ENCODE data around the gene TMED9. TPM values are rescaled to one million over a fixed set of nuclear protein-coding genes. Genes with fewer than 3 reads are reported as not detected.

Gene TMED9
- total RNA-seq: 146 and 176 TPM in 2 replicates
- 228 and 317 TPM in 2 replicates for polyA plus RNA-seq

GRCh38 chr5:177592010-177592834 is at the start of gene TMED9:
TSS of gene TMED9 (plus strand) at chr5:177592203. CDS start at chr5:177592215, 12 bp downstream.
- no peak for TF ChIP-seq CTCF (IDR thresholded peaks at IDR 0.05; ENCODE audit: low read depth, low read length)
- peak within 1 kb of the TSS; percentile 80 for H3K27ac ChIP-seq
- H3K4me1 ChIP-seq (ENCODE audit: low read depth): no peaks in the 10 kb centered on the region
- H3K27me3 ChIP-seq: peaks cover 24% of the 10 kb centered on the region
- peaks cover 16% of the 10 kb centered on the region for H3K36me3 ChIP-seq
- peak within 1 kb of the TSS; percentile 82 for H3K4me3 ChIP-seq
- peak; percentile 84 to 89 for DNase-seq (ENCODE audit: low read depth in 1 of 2, low spot score in 1 of 2)
- no peaks in the 10 kb centered on the region for H3K9me3 ChIP-seq (ENCODE audit: low read depth)

- TF ChIP-seq CTCF (IDR thresholded peaks at IDR 0.05; ENCODE audit: low read depth, low read length): no peak
- DNase-seq (ENCODE audit: low read depth in 1 of 2, low spot score in 1 of 2): no peak
- Histone ChIP-seq H3K4me1 (ENCODE audit: low read depth) (peaks cover 18% of the 10 kb centered on the region), H3K27ac (peak overlapping the region; percentile 75), H3K4me3 (no peak overlapping the region), H3K36me3 (no peaks in the 10 kb centered on the region), H3K9me3 (ENCODE audit: low read depth) (no peaks in the 10 kb centered on the region), H3K27me3 (no peaks in the 10 kb centered on the region)
These were observed 49.1 kb upstream of the TMED9 start for GRCh38 chr5:177542816-177543465.

- Histone ChIP-seq H3K27me3 (no peaks in the 10 kb centered on the region), H3K27ac (peak overlapping the region; percentile 37), H3K4me3 (no peak overlapping the region), H3K36me3 (no peaks in the 10 kb centered on the region), H3K9me3 (ENCODE audit: low read depth) (no peaks in the 10 kb centered on the region), H3K4me1 (ENCODE audit: low read depth) (peaks cover 15% of the 10 kb centered on the region)
- DNase-seq (ENCODE audit: low read depth in 1 of 2, low spot score in 1 of 2): peak in 1 of 2 donors; percentile 96
- TF ChIP-seq CTCF (IDR thresholded peaks at IDR 0.05; ENCODE audit: low read depth, low read length): no peak
These were observed 46.3 kb upstream of the TMED9 start for GRCh38 chr5:177545487-177546257.

- Histone ChIP-seq H3K4me1 (ENCODE audit: low read depth) (peaks cover 15% of the 10 kb centered on the region), H3K36me3 (peaks cover 3% of the 10 kb centered on the region), H3K27me3 (no peaks in the 10 kb centered on the region), H3K4me3 (no peak overlapping the region), H3K9me3 (ENCODE audit: low read depth) (no peaks in the 10 kb centered on the region), H3K27ac (peak overlapping the region; percentile 37)
- DNase-seq (ENCODE audit: low read depth in 1 of 2, low spot score in 1 of 2): peak in 1 of 2 donors; percentile 98
- TF ChIP-seq CTCF (IDR thresholded peaks at IDR 0.05; ENCODE audit: low read depth, low read length): peak; percentile 10
These were observed 45.7 kb upstream of the TMED9 start for GRCh38 chr5:177546258-177546741.

- DNase-seq (ENCODE audit: low read depth in 1 of 2, low spot score in 1 of 2): no peak
- Histone ChIP-seq H3K4me3 (no peak overlapping the region), H3K27me3 (no peaks in the 10 kb centered on the region), H3K36me3 (peaks cover 6% of the 10 kb centered on the region), H3K4me1 (ENCODE audit: low read depth) (peaks cover 15% of the 10 kb centered on the region), H3K27ac (no peak overlapping the region), H3K9me3 (ENCODE audit: low read depth) (no peaks in the 10 kb centered on the region)
- no peak for TF ChIP-seq CTCF (IDR thresholded peaks at IDR 0.05; ENCODE audit: low read depth, low read length)
These were observed 44.3 kb upstream of the TMED9 start for GRCh38 chr5:177547736-177548135.
